Measurements from ENCODE around the gene TEX264.

TEX264 gene

GRCh38 chr3:51637144-51637940 lies 33.7 kb upstream of the TEX264 start:
- TF ChIP-seq MAX (IDR thresholded peaks at IDR 0.05) = no peak
- TF ChIP-seq EGR1 (IDR thresholded peaks at IDR 0.05) = no peak
- no peak for TF ChIP-seq NFIC (IDR thresholded peaks at IDR 0.05)
- no peak for TF ChIP-seq CEBPB (IDR thresholded peaks at IDR 0.05)
- TF ChIP-seq EP300 (IDR thresholded peaks at IDR 0.05; ENCODE audit: borderline replicate concordance) = no peak
- no peak for TF ChIP-seq RAD21 (IDR thresholded peaks at IDR 0.05; ENCODE audit: low read depth)
- TF ChIP-seq CREB1 (IDR thresholded peaks at IDR 0.05; ENCODE audit: low read depth) = no peak
- no peak for TF ChIP-seq REST (IDR thresholded peaks at IDR 0.05; ENCODE audit: low read depth)
- no peak for TF ChIP-seq FOXM1 (IDR thresholded peaks at IDR 0.05; ENCODE audit: borderline replicate concordance, low read depth)
- no peak for TF ChIP-seq TAF1 (IDR thresholded peaks at IDR 0.05; ENCODE audit: low read depth)
- no peak for TF ChIP-seq USF1 (IDR thresholded peaks at IDR 0.05)
- TF ChIP-seq ZBTB7A (IDR thresholded peaks at IDR 0.05; ENCODE audit: low read depth) = no peak
- no peak for TF ChIP-seq TCF12 (IDR thresholded peaks at IDR 0.05; ENCODE audit: low read depth)
- no peak for TF ChIP-seq TEAD4 (IDR thresholded peaks at IDR 0.05)
- TF ChIP-seq YY1 (IDR thresholded peaks at IDR 0.05; ENCODE audit: low read depth) = no peak

GRCh38 chr3:51637941-51638471 lies 33.0 kb upstream of the TEX264 start:
- peak; percentile 71 for TF ChIP-seq RAD21 (IDR thresholded peaks at IDR 0.05; ENCODE audit: low read depth)
- no peak for TF ChIP-seq REST (IDR thresholded peaks at IDR 0.05; ENCODE audit: low read depth)

- TF ChIP-seq RAD21 (IDR thresholded peaks at IDR 0.05; ENCODE audit: low read depth) (peak; percentile 14; the same call in 1 of the 2 replicates), EP300 (IDR thresholded peaks at IDR 0.05; ENCODE audit: borderline replicate concordance) (no peak)
Measured at GRCh38 chr3:51642462-51642861, 28.6 kb upstream of the TEX264 start.

- TF ChIP-seq ZBTB7A (IDR thresholded peaks at IDR 0.05; ENCODE audit: low read depth) = no peak
- TF ChIP-seq FOXM1 (IDR thresholded peaks at IDR 0.05; ENCODE audit: borderline replicate concordance, low read depth) = no peak
Measured at GRCh38 chr3:51646091-51646490, 25.0 kb upstream of the TEX264 start.

GRCh38 chr3:51657234-51657633 lies 13.8 kb upstream of the TEX264 start:
- no peak for TF ChIP-seq EP300 (IDR thresholded peaks at IDR 0.05; ENCODE audit: borderline replicate concordance)
- no peak for TF ChIP-seq TCF12 (IDR thresholded peaks at IDR 0.05; ENCODE audit: low read depth)
- TF ChIP-seq RAD21 (IDR thresholded peaks at IDR 0.05; ENCODE audit: low read depth) = no peak
- TF ChIP-seq YY1 (IDR thresholded peaks at IDR 0.05; ENCODE audit: low read depth) = no peak
- no peak for TF ChIP-seq FOXM1 (IDR thresholded peaks at IDR 0.05; ENCODE audit: borderline replicate concordance, low read depth)
- no peak for TF ChIP-seq NFIC (IDR thresholded peaks at IDR 0.05)
- no peak for TF ChIP-seq EGR1 (IDR thresholded peaks at IDR 0.05)
- TF ChIP-seq CEBPB (IDR thresholded peaks at IDR 0.05) = no peak
- TF ChIP-seq REST (IDR thresholded peaks at IDR 0.05; ENCODE audit: low read depth) = no peak
- TF ChIP-seq MAX (IDR thresholded peaks at IDR 0.05) = no peak
- no peak for TF ChIP-seq ZBTB7A (IDR thresholded peaks at IDR 0.05; ENCODE audit: low read depth)

Data from Ishikawa (cell line).